ENCODE data around the gene GPR155. TPM values are rescaled to one million over a fixed set of nuclear protein-coding genes. Genes with fewer than 3 reads are reported as not detected.
"Not testable (repeated sequence)": the region's sequence is repeated elsewhere in the genome, so short reads cannot be mapped to it uniquely, and the experiment has no call there.

The GPR155 gene
- total RNA-seq, 2 donors from 2014 or later, result 10.6 to 16.4 TPM

DNA sequence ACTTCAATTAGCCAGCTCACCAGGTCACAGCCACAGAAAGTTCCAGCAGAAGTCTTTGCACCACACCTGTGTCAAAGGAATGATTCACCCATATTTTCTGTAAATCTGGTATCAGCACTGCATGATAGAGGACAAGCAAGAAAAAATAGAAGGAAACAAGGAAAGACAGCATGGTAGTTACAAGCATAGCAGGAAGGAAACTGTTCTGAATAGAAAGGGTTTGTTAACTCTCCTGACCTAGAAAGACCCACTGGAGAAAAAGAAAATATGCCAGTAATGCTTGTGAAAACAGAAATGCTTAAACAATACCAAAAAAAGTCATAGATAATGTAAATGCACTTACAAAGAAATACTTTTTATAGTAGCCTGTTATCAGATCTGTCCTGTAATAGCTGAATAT is 50.5 kb downstream of the GPR155 start:
- Mint-ChIP-seq H3K27me3 (no peaks in the 10 kb centered on the region), H3K4me1 (no peaks in the 10 kb centered on the region), H3K9me3 (no peaks in the 10 kb centered on the region), H3K36me3 (ENCODE audit: low read depth) (peaks cover 52% of the 10 kb centered on the region), H3K4me3 (no peak overlapping the region), H3K27ac (no peak overlapping the region)
- ATAC-seq (replicated peaks), result no peak

DNA sequence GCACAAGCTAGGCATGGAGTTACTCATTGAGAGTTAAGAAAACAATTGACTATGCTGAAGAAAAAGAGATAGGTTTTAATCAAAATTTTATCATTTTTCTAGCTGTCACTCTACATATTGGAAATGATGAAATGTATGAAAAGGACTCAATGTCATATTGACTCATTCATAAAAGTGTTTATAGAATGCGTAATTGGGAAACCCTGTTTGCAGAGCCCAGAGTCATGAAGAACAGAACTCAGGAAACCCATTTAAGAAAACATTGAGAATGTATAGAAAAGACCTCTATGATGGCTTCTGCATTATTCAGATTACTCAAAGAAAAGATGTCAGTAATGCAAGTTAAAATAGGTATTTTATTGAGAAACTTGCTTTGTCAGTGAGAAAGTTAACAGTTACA is 54.9 kb downstream of the GPR155 start:
- H3K27me3 Mint-ChIP-seq, result no peaks in the 10 kb centered on the region
- peaks cover 40% of the 10 kb centered on the region for H3K36me3 Mint-ChIP-seq (ENCODE audit: low read depth)

DNA sequence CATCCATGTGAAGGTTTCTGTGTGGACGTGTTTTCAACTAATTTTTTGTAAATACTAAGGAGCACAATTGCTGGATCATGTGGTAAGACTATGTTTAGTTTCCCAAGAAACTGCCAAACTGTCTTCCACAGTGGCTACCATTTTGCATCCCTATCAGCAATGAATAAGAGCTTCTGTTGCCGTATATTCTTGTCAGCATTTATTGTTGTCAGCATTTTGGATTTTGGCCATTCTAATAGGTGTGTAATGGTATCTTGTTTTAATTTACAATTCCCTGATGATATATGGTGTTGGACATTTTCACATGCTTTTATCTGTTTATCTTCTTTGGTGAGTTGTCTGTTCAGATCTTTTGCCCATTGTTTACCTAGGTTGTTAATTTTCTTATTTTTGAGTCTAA is 56.8 kb downstream of the GPR155 start:
- ATAC-seq (replicated peaks), result no peak
- H3K27ac Mint-ChIP-seq, result no peak overlapping the region
- no peaks in the 10 kb centered on the region for H3K4me1 Mint-ChIP-seq
- peaks cover 30% of the 10 kb centered on the region for H3K36me3 Mint-ChIP-seq (ENCODE audit: low read depth)
- no peaks in the 10 kb centered on the region for H3K27me3 Mint-ChIP-seq
- H3K4me3 Mint-ChIP-seq, result no peak overlapping the region
- peaks cover 3% of the 10 kb centered on the region for H3K9me3 Mint-ChIP-seq

More for the DNA sequence above, 54.9 kb downstream of the GPR155 start:
- ATAC-seq (replicated peaks), result no peak
- H3K4me1 Mint-ChIP-seq, result no peaks in the 10 kb centered on the region
- H3K9me3 Mint-ChIP-seq, result peaks cover 3% of the 10 kb centered on the region
- H3K27ac Mint-ChIP-seq, result no peak overlapping the region
- no peak overlapping the region for H3K4me3 Mint-ChIP-seq

DNA sequence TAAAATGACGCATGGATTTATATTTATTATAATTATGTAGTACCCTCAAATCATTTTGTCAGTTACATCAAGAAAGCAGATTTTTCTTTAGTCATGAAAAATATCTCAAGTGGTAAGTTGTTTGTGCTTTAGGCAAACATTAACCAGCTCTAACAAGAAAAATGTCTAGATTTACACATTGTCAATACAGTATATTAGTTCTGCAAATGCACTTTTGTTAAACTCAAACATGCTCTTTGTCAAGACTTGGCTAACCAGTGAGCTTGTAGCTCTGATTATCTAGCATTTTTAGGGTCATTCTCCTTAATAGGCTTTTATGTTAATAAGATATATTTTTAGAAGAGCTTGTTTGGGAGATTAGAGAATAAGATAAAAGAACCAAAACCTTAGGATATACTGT is 58.6 kb downstream of the GPR155 start:
- no peak overlapping the region for H3K4me3 Mint-ChIP-seq
- no peak for ATAC-seq (replicated peaks)
- H3K4me1 Mint-ChIP-seq, result no peaks in the 10 kb centered on the region
- H3K36me3 Mint-ChIP-seq (ENCODE audit: low read depth), result peaks cover 32% of the 10 kb centered on the region
- H3K27me3 Mint-ChIP-seq, result no peaks in the 10 kb centered on the region
- no peak overlapping the region for H3K27ac Mint-ChIP-seq
- H3K9me3 Mint-ChIP-seq, result peaks cover 3% of the 10 kb centered on the region

DNA sequence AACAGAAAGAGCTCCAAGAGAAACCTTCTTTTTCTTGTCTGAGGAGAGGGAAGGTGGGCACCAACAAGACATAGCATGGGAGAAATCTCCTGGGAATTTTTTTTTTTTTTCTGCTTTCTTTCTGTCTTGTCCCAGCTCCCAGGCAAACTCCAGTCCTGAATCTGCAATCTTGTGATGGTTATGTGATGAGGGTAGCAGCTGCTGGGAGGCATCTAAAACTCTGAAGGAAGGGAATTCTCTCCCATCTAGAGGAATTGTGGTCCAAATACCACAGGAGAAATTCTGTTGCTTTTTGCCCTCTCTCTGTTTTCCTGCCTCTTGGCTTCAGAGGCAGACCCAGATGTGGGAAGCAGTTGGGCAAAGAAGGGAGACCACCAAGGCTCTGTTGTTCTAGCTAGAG is 74.6 kb downstream of the GPR155 start:
- H3K27me3 Mint-ChIP-seq, result no peaks in the 10 kb centered on the region
- ATAC-seq (replicated peaks), result no peak
- H3K4me3 Mint-ChIP-seq, result no peak overlapping the region
- no peak overlapping the region for H3K27ac Mint-ChIP-seq
- no peaks in the 10 kb centered on the region for H3K4me1 Mint-ChIP-seq
- peaks cover 22% of the 10 kb centered on the region for H3K36me3 Mint-ChIP-seq (ENCODE audit: low read depth)
- H3K9me3 Mint-ChIP-seq, result no peaks in the 10 kb centered on the region

DNA sequence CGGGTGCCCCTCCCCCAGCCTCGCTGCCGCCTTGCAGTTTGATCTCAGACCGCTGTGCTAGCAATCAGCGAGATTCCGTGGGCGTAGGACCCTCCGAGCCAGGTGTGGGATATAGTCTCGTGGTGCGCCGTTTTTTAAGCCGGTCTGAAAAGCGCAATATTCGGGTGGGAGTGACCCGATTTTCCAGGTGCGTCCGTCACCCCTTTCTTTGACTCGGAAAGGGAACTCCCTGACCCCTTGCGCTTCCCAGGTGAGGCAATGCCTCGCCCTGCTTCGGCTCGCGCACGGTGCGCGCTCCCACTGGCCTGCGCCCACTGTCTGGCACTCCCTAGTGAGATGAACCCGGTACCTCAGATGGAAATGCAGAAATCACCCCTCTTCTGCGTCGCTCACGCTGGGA is 76.8 kb downstream of the GPR155 start:
- not testable (repeated sequence) for H3K4me3 Mint-ChIP-seq; H3K9me3 Mint-ChIP-seq; ATAC-seq (replicated peaks); H3K27me3 Mint-ChIP-seq; H3K4me1 Mint-ChIP-seq; H3K27ac Mint-ChIP-seq
- H3K36me3 Mint-ChIP-seq (ENCODE audit: low read depth), result peaks cover 22% of the 10 kb centered on the region

DNA sequence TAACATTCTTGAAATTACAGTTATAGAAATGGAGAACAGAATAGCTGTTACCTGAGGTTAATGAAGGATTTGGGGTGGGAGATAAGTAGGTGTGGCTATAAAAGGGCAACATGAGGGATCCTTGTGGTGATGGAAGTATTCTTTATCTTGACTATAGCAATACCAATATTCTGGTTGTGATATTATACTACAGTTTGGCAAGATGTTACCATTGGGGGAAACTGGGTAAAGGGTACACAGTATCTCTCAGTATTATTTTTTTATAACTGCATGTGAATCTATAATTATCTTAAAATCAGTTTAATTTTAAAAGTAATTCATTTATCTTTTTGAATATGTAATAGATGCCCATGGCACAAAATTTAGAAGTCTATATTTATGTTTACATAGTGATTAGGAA is 83.2 kb downstream of the GPR155 start:
- Mint-ChIP-seq H3K27ac (no peak overlapping the region), H3K4me1 (no peaks in the 10 kb centered on the region), H3K9me3 (no peaks in the 10 kb centered on the region), H3K4me3 (no peak overlapping the region), H3K36me3 (ENCODE audit: low read depth) (peaks cover 39% of the 10 kb centered on the region), H3K27me3 (no peaks in the 10 kb centered on the region)
- ATAC-seq (replicated peaks), result no peak

DNA sequence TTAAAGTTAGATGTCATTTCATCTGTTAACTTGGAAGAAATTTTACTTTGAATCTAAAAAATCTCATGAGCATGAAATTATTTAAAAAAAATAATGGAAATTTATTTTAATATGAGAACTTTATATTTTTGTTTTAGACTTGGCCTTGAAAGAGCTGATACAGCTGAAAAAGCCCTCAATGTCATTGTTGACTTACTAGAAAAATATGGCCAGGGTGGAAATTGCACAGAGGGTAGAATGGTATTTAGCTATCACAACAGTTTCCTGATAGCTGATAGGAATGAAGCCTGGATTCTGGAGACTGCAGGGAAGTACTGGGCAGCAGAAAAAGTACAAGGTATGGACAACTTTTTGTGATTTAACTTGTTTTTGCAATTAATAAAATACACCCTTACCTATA is 86.0 kb downstream of the GPR155 start:
- Mint-ChIP-seq H3K36me3 (ENCODE audit: low read depth) (peaks cover 39% of the 10 kb centered on the region), H3K27ac (no peak overlapping the region), H3K4me1 (peaks cover 4% of the 10 kb centered on the region), H3K9me3 (no peaks in the 10 kb centered on the region), H3K27me3 (no peaks in the 10 kb centered on the region), H3K4me3 (no peak overlapping the region)
- ATAC-seq (replicated peaks), result no peak

DNA sequence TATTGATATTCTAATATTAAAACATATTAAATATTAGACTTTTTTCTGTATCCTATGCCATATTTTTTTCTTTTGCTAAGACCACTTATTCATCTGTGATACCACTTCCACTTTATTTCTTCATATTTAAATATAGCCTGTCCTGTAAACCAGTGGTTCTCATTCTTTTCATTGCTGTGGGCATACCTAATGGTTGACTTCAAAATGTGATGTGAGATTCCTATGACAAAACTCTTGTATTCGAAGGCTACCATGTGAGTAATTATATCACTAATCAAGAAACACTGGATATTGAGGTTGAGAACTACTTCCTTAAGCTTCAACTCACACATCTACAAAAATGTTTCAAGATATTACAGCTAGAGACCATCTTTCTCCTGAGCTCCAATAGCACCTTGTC is 87.7 kb downstream of the GPR155 start:
- ATAC-seq (replicated peaks), result no peak
- peaks cover 4% of the 10 kb centered on the region for H3K4me1 Mint-ChIP-seq
- H3K27ac Mint-ChIP-seq, result no peak overlapping the region
- H3K36me3 Mint-ChIP-seq (ENCODE audit: low read depth), result peaks cover 43% of the 10 kb centered on the region
- H3K27me3 Mint-ChIP-seq, result no peaks in the 10 kb centered on the region
- H3K4me3 Mint-ChIP-seq, result no peak overlapping the region
- no peaks in the 10 kb centered on the region for H3K9me3 Mint-ChIP-seq

DNA sequence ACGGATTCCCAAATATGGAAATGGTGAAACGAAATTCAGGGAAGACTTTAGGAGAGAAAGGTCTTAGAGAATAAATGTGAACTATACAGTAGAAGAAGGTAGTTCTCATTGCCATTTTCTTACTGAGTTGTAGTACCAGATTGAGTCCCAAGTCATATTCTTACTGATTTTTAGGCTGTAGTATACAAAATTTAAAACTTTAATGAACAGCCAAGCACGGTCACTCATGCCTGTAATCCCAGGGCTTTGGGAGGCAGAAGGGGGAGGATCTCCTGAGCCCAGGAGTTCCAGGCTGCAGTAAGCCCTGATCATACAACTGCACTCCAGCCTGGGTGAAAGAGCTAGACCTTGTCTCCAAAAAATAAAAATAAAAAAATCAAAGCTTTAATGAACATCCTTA is 89.1 kb downstream of the GPR155 start:
- Mint-ChIP-seq H3K9me3 (no peaks in the 10 kb centered on the region), H3K4me1 (peaks cover 7% of the 10 kb centered on the region), H3K27ac (no peak overlapping the region), H3K27me3 (no peaks in the 10 kb centered on the region), H3K36me3 (ENCODE audit: low read depth) (peaks cover 34% of the 10 kb centered on the region), H3K4me3 (no peak overlapping the region)
- ATAC-seq (replicated peaks), result no peak

DNA sequence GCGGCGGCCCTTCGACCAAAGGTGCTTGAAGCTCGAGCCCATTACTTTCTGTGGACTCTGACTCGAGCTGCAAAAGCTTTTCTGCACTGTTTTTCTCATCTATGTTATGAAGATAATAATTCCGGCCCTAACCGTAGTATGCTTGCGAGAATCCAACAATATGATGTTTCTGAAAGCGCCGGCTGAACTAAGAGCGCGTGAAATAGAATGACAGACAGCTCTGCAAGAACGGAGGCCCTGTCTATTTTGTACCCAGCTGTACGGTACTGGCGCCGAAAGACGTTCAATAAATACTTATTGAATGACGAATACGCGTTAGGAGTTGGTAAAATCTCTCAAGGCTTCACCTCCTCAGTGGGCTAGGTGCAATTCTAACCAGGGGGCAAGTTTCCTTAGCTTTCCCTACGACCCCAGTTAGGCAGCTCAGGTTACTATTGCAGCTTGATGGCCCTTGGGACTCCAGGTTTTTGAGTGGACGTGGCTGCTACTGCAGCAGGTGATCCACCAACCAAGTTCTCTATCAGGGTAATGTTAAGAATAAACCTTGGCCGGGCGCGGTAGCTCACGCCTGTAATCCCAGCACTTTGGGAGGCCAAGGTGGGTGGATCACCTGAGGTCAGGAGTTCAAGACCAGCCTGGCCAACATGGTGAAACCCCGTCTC is 90.7 kb downstream of the GPR155 start:
- H3K4me3 Mint-ChIP-seq, result peak overlapping the region; percentile 98
- peaks cover 14% of the 10 kb centered on the region for H3K4me1 Mint-ChIP-seq
- peak overlapping the region; percentile 97 for H3K27ac Mint-ChIP-seq
- ATAC-seq (replicated peaks), result peak; percentile 26
- peaks cover 38% of the 10 kb centered on the region for H3K36me3 Mint-ChIP-seq (ENCODE audit: low read depth)
- H3K27me3 Mint-ChIP-seq, result no peaks in the 10 kb centered on the region
- no peaks in the 10 kb centered on the region for H3K9me3 Mint-ChIP-seq

DNA sequence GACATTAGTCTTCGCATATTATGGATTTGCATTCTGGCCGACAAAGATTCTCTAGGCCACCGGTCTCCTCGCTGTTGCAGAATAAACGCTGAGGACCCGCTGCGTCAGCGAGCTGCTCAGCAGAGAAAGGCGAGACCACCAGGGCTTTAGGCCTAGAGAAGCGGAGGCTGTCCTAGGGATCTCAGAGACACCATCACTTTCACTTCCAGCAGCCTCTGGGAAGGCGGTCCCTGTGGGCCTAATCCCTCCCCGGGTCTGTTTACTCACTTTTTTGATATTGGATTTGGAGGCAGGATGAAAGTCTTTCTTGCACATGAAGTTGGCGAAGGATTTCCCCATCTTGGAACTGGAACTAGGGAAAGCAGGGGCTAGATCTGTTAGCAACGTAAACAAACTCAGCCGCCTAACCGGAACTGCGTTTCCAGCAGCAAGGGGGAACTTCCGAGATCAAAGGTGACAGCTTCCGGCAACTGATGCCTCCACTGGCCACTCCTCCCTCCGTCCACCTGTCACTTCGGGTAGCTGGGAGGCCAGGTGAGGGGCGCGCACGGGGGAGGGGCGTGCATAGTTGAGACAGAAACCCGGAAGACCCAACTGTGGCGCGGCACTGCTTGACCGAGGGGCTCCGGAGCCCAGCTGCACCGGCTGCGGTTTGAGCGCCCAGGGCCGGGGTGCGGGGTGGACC is 91.4 kb downstream of the GPR155 start, which contains the start of gene SCRN3:
SCRN3 (plus strand) TSS at position 447 of the 685 bp plus-strand sequence. CDS start 2,554 bp downstream, outside the sequence.
- Mint-ChIP-seq H3K27me3 (no peaks in the 10 kb centered on the region), H3K4me1 (peaks cover 14% of the 10 kb centered on the region), H3K36me3 (ENCODE audit: low read depth) (peaks cover 39% of the 10 kb centered on the region), H3K9me3 (no peaks in the 10 kb centered on the region), H3K4me3 (peak within 1 kb of the TSS; percentile 98), H3K27ac (peak within 1 kb of the TSS; percentile 97)
- ATAC-seq (replicated peaks), result peak; percentile 96

DNA sequence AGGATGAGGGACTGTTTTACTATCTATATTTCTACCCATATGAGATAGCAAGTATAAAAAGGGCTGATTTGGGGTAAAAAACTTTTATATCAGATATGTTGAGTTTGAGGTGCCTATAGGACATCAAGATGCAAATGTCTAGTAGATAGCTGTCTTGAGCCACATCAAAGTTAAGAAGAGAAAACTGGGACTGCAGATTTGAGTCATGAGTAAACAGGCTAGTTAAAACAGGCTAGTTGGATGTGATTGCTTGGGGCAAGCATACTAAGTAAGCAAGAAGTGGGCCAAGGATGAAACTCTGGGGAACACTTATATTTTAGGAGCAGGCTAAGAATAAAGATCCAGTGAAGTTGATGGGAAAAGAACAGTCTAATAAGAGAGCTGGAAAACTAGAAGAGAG is 94.1 kb downstream of the GPR155 start:
- Mint-ChIP-seq H3K27ac (peak overlapping the region; percentile 62), H3K9me3 (no peaks in the 10 kb centered on the region), H3K4me1 (peaks cover 26% of the 10 kb centered on the region), H3K27me3 (no peaks in the 10 kb centered on the region), H3K36me3 (ENCODE audit: low read depth) (peaks cover 55% of the 10 kb centered on the region), H3K4me3 (peak overlapping the region; percentile 11)
- no peak for ATAC-seq (replicated peaks)

DNA sequence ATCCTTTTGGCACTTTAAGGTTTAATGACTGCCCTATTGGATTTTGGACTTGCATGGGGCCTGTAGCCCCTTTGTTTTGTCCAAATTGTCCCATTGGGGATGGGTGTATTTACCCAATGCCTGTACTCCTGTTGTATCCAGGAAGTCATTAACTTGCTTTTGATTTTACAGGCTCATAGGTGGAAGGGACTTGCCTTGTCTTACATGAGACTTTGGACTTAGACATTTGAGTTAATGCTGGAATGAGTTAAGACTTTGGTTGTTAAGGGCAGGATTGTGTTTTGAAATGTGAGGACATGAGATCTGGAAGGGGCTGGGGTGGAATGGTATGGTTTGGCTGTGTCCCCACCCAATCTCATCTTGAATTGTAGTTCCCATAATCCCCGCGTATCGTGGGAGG is 96.5 kb downstream of the GPR155 start:
- peaks cover 22% of the 10 kb centered on the region for H3K4me1 Mint-ChIP-seq
- H3K9me3 Mint-ChIP-seq; H3K27ac Mint-ChIP-seq; H3K4me3 Mint-ChIP-seq; H3K27me3 Mint-ChIP-seq; ATAC-seq (replicated peaks): not testable (repeated sequence)
- peaks cover 76% of the 10 kb centered on the region for H3K36me3 Mint-ChIP-seq (ENCODE audit: low read depth)

DNA sequence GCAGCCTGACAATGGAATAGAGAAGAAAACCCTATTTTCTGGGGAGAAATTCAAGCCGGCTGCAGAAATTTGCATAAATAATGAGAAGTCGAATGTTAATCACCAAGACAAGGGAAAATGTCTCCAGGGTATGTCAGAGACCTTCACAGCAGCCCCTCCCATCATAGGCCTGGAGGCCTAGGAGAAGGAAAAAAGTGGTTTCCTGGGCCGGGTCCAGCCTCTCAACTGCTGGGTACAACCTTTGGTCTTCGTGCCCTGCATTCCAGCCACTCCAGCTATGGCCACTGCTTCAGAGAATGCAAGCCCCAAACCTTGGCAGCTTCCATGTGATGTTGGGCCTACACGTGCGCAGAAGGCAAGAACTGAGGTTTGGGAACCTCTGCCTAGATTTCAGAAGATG is 97.3 kb downstream of the GPR155 start:
- peaks cover 22% of the 10 kb centered on the region for H3K4me1 Mint-ChIP-seq

More for the DNA sequence above, 97.3 kb downstream of the GPR155 start:
- Mint-ChIP-seq H3K9me3 (no peaks in the 10 kb centered on the region), H3K36me3 (ENCODE audit: low read depth) (peaks cover 81% of the 10 kb centered on the region), H3K27me3 (no peaks in the 10 kb centered on the region), H3K27ac (no peak overlapping the region), H3K4me3 (no peak overlapping the region)
- ATAC-seq (replicated peaks), result no peak

Data from activated T-helper 17 cell treated with anti-CD3 and anti-CD28 coated beads, Interleukin-2, amount 50 U/mL, for 72 hours (primary cell).